Measurements from ENCODE around the gene SLAMF1.

SLAMF1 gene

GRCh38 chr1:160615660-160616059 is 31.2 kb downstream of the SLAMF1 start:
- no peaks in the 10 kb centered on the region for H3K9me3 ChIP-seq
- H3K4me1 ChIP-seq: no peaks in the 10 kb centered on the region
- no peaks in the 10 kb centered on the region for H3K27me3 ChIP-seq
- intact Hi-C loops (cut with DNase I; ENCODE audit: low total_unique reads): no loop called here
- H3K36me3 ChIP-seq: no peaks in the 10 kb centered on the region
- no peak for DNase-seq
- no peak overlapping the region for H3K27ac ChIP-seq
- no peak overlapping the region for H3K4me3 ChIP-seq
- TF ChIP-seq, protein P1, sequence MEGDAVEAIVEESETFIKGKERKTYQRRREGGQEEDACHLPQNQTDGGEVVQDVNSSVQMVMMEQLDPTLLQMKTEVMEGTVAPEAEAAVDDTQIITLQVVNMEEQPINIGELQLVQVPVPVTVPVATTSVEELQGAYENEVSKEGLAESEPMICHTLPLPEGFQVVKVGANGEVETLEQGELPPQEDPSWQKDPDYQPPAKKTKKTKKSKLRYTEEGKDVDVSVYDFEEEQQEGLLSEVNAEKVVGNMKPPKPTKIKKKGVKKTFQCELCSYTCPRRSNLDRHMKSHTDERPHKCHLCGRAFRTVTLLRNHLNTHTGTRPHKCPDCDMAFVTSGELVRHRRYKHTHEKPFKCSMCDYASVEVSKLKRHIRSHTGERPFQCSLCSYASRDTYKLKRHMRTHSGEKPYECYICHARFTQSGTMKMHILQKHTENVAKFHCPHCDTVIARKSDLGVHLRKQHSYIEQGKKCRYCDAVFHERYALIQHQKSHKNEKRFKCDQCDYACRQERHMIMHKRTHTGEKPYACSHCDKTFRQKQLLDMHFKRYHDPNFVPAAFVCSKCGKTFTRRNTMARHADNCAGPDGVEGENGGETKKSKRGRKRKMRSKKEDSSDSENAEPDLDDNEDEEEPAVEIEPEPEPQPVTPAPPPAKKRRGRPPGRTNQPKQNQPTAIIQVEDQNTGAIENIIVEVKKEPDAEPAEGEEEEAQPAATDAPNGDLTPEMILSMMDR (IDR thresholded peaks at IDR 0.05): no peak

- no peaks in the 10 kb centered on the region for H3K36me3 ChIP-seq
- intact Hi-C loops (cut with DNase I; ENCODE audit: low total_unique reads): no loop called here
- H3K27me3 ChIP-seq: no peaks in the 10 kb centered on the region
- H3K27ac ChIP-seq: no peak overlapping the region
- TF ChIP-seq, protein P1 (IDR thresholded peaks at IDR 0.05): no peak
- no peak overlapping the region for H3K4me3 ChIP-seq
- DNase-seq: no peak
- H3K4me1 ChIP-seq: no peaks in the 10 kb centered on the region
- no peaks in the 10 kb centered on the region for H3K9me3 ChIP-seq
Measured at GRCh38 chr1:160614410-160614809, 32.4 kb downstream of the SLAMF1 start.

DNA sequence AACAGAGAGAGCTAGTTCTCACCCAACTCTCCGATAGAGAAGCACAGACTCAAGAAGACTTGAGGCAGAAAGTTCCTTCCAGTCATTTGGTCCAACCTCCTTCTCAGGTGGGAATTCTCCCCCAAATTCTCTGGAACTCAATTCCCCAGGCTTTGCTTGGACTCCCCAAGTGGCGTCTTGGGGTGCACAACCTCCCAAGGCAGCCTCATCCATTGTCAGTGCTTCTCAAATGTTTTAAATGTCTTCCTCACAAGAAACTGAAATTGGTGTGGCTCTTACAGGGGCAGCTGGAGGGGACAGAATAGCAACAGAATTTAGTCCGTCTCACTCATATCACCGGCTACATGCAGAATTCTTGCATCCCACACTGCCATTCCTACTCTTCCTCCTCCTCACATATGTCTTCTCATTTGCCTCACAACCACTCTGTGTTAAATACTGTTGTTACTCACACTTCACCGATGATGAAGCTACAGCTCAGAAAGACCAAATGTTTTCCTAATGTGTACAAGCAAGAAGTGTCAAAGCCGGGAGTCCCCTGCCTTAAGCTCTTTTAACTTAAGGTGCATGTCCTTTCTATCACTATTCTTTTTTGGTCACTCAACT is 34.1 kb downstream of the SLAMF1 start:
- intact Hi-C loops (cut with DNase I; ENCODE audit: low total_unique reads): no loop called here
- H3K4me3 ChIP-seq: no peak overlapping the region

GRCh38 chr1:160610569-160611242 is 36.1 kb downstream of the SLAMF1 start:
- intact Hi-C loops (cut with DNase I; ENCODE audit: low total_unique reads): no loop called here
- Histone ChIP-seq H3K27me3 (peaks cover 0 to 3% of the 10 kb centered on the region in 2 donors), H3K4me3 (no peak overlapping the region), H3K27ac (no peak overlapping the region), H3K4me1 (no peaks in the 10 kb centered on the region), H3K9me3 (no peaks in the 10 kb centered on the region), H3K36me3 (no peaks in the 10 kb centered on the region)
- DNase-seq: no peak
- TF ChIP-seq, protein P1 (IDR thresholded peaks at IDR 0.05): no peak

More for the DNA sequence above, 34.1 kb downstream of the SLAMF1 start:
- no peaks in the 10 kb centered on the region for H3K36me3 ChIP-seq
- no peaks in the 10 kb centered on the region for H3K9me3 ChIP-seq
- H3K27ac ChIP-seq: no peak overlapping the region
- H3K4me1 ChIP-seq: no peaks in the 10 kb centered on the region
- TF ChIP-seq, protein P1 (IDR thresholded peaks at IDR 0.05): no peak
- H3K27me3 ChIP-seq: peaks cover 0 to 3% of the 10 kb centered on the region in 2 donors
- DNase-seq: no peak

GRCh38 chr1:160608941-160609340 is 37.9 kb downstream of the SLAMF1 start:
- Histone ChIP-seq H3K9me3 (no peaks in the 10 kb centered on the region), H3K27ac (no peak overlapping the region), H3K4me3 (no peak overlapping the region), H3K4me1 (no peaks in the 10 kb centered on the region), H3K27me3 (peaks cover 0 to 3% of the 10 kb centered on the region in 2 donors), H3K36me3 (no peaks in the 10 kb centered on the region)
- intact Hi-C loops (cut with DNase I; ENCODE audit: low total_unique reads): no loop called here
- no peak for DNase-seq
- TF ChIP-seq, protein P1 (IDR thresholded peaks at IDR 0.05): no peak
